ACC112 (cell line): ENCODE measurements around the gene HOXB8.

Source experiments
- H2AFZ ChIP-seq: fragments of 200-600 bp; sonication (generic); one replicate; pipeline ENCODE4 v1.6.0; 2017; ENCODE audit warnings: antibody characterized with exemption, low read length; ENCODE audit not compliant: unreplicated experiment
- H3K27ac ChIP-seq: fragments of 200-600 bp; sonication (generic); 2 replicates; pipeline ENCODE4 v1.5.1; 2014; ENCODE audit warnings: low read depth, mild to moderate bottlenecking, antibody characterized with exemption, low read length, moderate library complexity
- H3K27me3 ChIP-seq: fragments of 200-600 bp; sonication (generic); 2 replicates; pipeline ENCODE4 v1.6.1; 2014; ENCODE audit warnings: mild to moderate bottlenecking, antibody characterized with exemption, low read length, moderate library complexity, mixed read lengths; ENCODE audit not compliant: insufficient read depth
- H3K36me3 ChIP-seq: fragments of 200-600 bp; sonication (generic); 2 replicates; pipeline ENCODE4 v1.6.1; 2016; ENCODE audit warnings: mild to moderate bottlenecking, antibody characterized with exemption, low read length, moderate library complexity, mixed read lengths; ENCODE audit not compliant: insufficient read depth
- H3K4me1 ChIP-seq: fragments of 200-600 bp; sonication (generic); one replicate; pipeline ENCODE4 v1.6.1; 2016; ENCODE audit warnings: low read length, mixed read lengths; ENCODE audit not compliant: insufficient read depth, unreplicated experiment, control insufficient read depth
- H3K4me3 ChIP-seq: fragments of 200-600 bp; sonication (generic); 2 replicates; pipeline ENCODE4 v1.5.1; 2014; ENCODE audit warnings: mild to moderate bottlenecking, low read depth, low read length
- H3K79me2 ChIP-seq: fragments of 200-600 bp; sonication (generic); one replicate; pipeline ENCODE4 v1.6.0; 2016; ENCODE audit warnings: low read length; ENCODE audit not compliant: control insufficient read depth, unreplicated experiment, insufficient read depth

The HOXB8 gene

GRCh38 chr17:48605991-48606891 lies 8.9 kb downstream of the HOXB8 start:
- H3K27ac ChIP-seq, result no peak overlapping the region
- no peaks in the 10 kb centered on the region for H3K79me2 ChIP-seq
- H3K4me1 ChIP-seq, result no peaks in the 10 kb centered on the region
- H2AFZ ChIP-seq, result no peak overlapping the region
- H3K27me3 ChIP-seq, result peaks cover 98% of the 10 kb centered on the region
- H3K4me3 ChIP-seq, result no peak overlapping the region
- H3K36me3 ChIP-seq, result no peaks in the 10 kb centered on the region

GRCh38 chr17:48605409-48605919 lies 9.6 kb downstream of the HOXB8 start:
- Histone ChIP-seq H3K27me3 (peaks cover 98% of the 10 kb centered on the region), H3K36me3 (no peaks in the 10 kb centered on the region), H3K4me3 (no peak overlapping the region), H2AFZ (no peak overlapping the region), H3K79me2 (no peaks in the 10 kb centered on the region), H3K27ac (no peak overlapping the region), H3K4me1 (no peaks in the 10 kb centered on the region)

GRCh38 chr17:48604770-48605329 lies 10.2 kb downstream of the HOXB8 start, which contains the start of gene HOXB6:
Gene HOXB6, minus strand, starts transcription at chr17:48604986. Its CDS starts 6,836 bp downstream, at chr17:48598150.
- H2AFZ ChIP-seq, result no peak within 1 kb of the TSS
- H3K27ac ChIP-seq, result no peak within 1 kb of the TSS
- no peaks in the 10 kb centered on the region for H3K79me2 ChIP-seq
- no peaks in the 10 kb centered on the region for H3K36me3 ChIP-seq
- peaks cover 98% of the 10 kb centered on the region for H3K27me3 ChIP-seq
- no peak within 1 kb of the TSS for H3K4me3 ChIP-seq
- no peaks in the 10 kb centered on the region for H3K4me1 ChIP-seq

- no peak overlapping the region for H3K4me3 ChIP-seq
- no peaks in the 10 kb centered on the region for H3K4me1 ChIP-seq
- H3K27ac ChIP-seq, result no peak overlapping the region
- H3K79me2 ChIP-seq, result no peaks in the 10 kb centered on the region
- no peaks in the 10 kb centered on the region for H3K36me3 ChIP-seq
- peaks cover 98% of the 10 kb centered on the region for H3K27me3 ChIP-seq
- no peak overlapping the region for H2AFZ ChIP-seq
Measured at GRCh38 chr17:48603959-48604769, 10.9 kb downstream of the HOXB8 start.

- no peak overlapping the region for H2AFZ ChIP-seq
- H3K36me3 ChIP-seq, result no peaks in the 10 kb centered on the region
Measured at GRCh38 chr17:48601539-48602425, 13.3 kb downstream of the HOXB8 start.

GRCh38 chr17:48601207-48601538 lies 13.9 kb downstream of the HOXB8 start:
- H3K27me3 ChIP-seq, result peaks cover 100% of the 10 kb centered on the region
- no peaks in the 10 kb centered on the region for H3K4me1 ChIP-seq
- H3K27ac ChIP-seq, result no peak overlapping the region
- H3K4me3 ChIP-seq, result no peak overlapping the region
- H3K79me2 ChIP-seq, result no peaks in the 10 kb centered on the region
- H2AFZ ChIP-seq, result no peak overlapping the region
- H3K36me3 ChIP-seq, result no peaks in the 10 kb centered on the region

More at GRCh38 chr17:48601539-48602425, 13.3 kb downstream of the HOXB8 start:
- Histone ChIP-seq H3K79me2 (no peaks in the 10 kb centered on the region), H3K4me3 (no peak overlapping the region), H3K27ac (no peak overlapping the region), H3K4me1 (no peaks in the 10 kb centered on the region), H3K27me3 (peaks cover 100% of the 10 kb centered on the region)

GRCh38 chr17:48600244-48601098 lies 14.6 kb downstream of the HOXB8 start:
- Histone ChIP-seq H3K4me1 (no peaks in the 10 kb centered on the region), H2AFZ (no peak overlapping the region), H3K27me3 (peaks cover 100% of the 10 kb centered on the region), H3K4me3 (no peak overlapping the region), H3K27ac (no peak overlapping the region), H3K36me3 (no peaks in the 10 kb centered on the region), H3K79me2 (no peaks in the 10 kb centered on the region)

GRCh38 chr17:48599354-48599753 lies 15.7 kb downstream of the HOXB8 start:
- Histone ChIP-seq H3K79me2 (no peaks in the 10 kb centered on the region), H3K4me1 (no peaks in the 10 kb centered on the region), H3K36me3 (no peaks in the 10 kb centered on the region), H2AFZ (no peak overlapping the region), H3K4me3 (no peak overlapping the region), H3K27me3 (peaks cover 100% of the 10 kb centered on the region), H3K27ac (no peak overlapping the region)

- H3K79me2 ChIP-seq, result no peaks in the 10 kb centered on the region
- peaks cover 100% of the 10 kb centered on the region for H3K27me3 ChIP-seq
- H3K36me3 ChIP-seq, result no peaks in the 10 kb centered on the region
- H3K27ac ChIP-seq, result no peak overlapping the region
- no peak overlapping the region for H2AFZ ChIP-seq
- H3K4me3 ChIP-seq, result no peak overlapping the region
- no peaks in the 10 kb centered on the region for H3K4me1 ChIP-seq
Measured at GRCh38 chr17:48598736-48599135, 16.4 kb downstream of the HOXB8 start.
